GM12878 (cell line): ENCODE data around the gene DNAH17. TPM values are rescaled to one million over a fixed set of nuclear protein-coding genes. Genes with fewer than 3 reads are reported as not detected.

Experiments used
- ATAC-seq: fragments of 200-7000 bp; cut with Tn5 transposase; 3 replicates; pipeline ENCODE4 v1.9.1; 2020; ENCODE audit warnings: mild to moderate bottlenecking, moderate library complexity
- BruUV-seq: library from RNA; stranded (reverse); fragments of 400-500 nt; replicated peaks from 2 replicates; lab custom pipeline; 2021; lab: Mats Ljungman, UMichigan
- CTCF ChIA-PET: fragments of 300-600 bp; sonication (Branson Sonifier 250); formaldehyde crosslinking; extraction: SDS; loops from one replicate; lab custom pipeline; 2021; ENCODE audit warnings: inconsistent platforms; lab: Yijun Ruan, JAX
- POLR2A ChIA-PET: fragments of 350-600 bp; formaldehyde crosslinking; extraction: SDS; loops from one replicate; lab custom pipeline; 2021; ENCODE audit warnings: inconsistent platforms; lab: Charles Lee
- RAD21 ChIA-PET: fragments of 300-600 bp; sonication (Branson Sonifier 250); formaldehyde crosslinking; loops from one replicate; lab custom pipeline; 2023; ENCODE audit warnings: antibody characterized with exemption; ENCODE audit not compliant: unreplicated experiment; lab: Charles Lee
- SMC1A ChIA-PET: fragments of 300-600 bp; sonication (Branson Sonifier 250); formaldehyde crosslinking; loops from one replicate; lab custom pipeline; 2023; ENCODE audit not compliant: unreplicated experiment, uncharacterized antibody; lab: Charles Lee
- DNase-seq: peaks from one replicate; pipeline ENCODE4 v3.0.0-alpha.2; 2011; ENCODE audit warnings: low read depth, low spot score
- FAIRE-seq: peaks from 3 replicates; lab custom pipeline; 2011; peaks lifted over from hg19 to GRCh38; lab: Jason Lieb, UNC
- H2AFZ ChIP-seq: 2 replicates; pipeline ENCODE4 v1.6.0; 2011; ENCODE audit warnings: low read depth, low read length, control low read depth; ENCODE audit not compliant: control insufficient read depth
- H3K27ac ChIP-seq: 2 replicates; pipeline ENCODE4 v1.5.1; 2011; ENCODE audit warnings: control low read depth; ENCODE audit not compliant: control insufficient read depth, insufficient read depth
- H3K27me3 ChIP-seq, 2 experiments: replicated peaks in 1 of 2; 2 replicates each; pipeline versions ENCODE4 v1.6.0 to v1.6.1; 2011; ENCODE audit warnings: low read length in 1 of 2; ENCODE audit not compliant: control insufficient read depth in 2 of 2, insufficient read depth in 2 of 2
- H3K36me3 ChIP-seq, 2 experiments: 2 replicates each; pipeline ENCODE4 v1.5.1; 2011; ENCODE audit warnings: low read length in 1 of 2; ENCODE audit not compliant: control insufficient read depth in 2 of 2, insufficient read depth in 2 of 2
- H3K4me1 ChIP-seq: 2 replicates; pipeline ENCODE4 v1.6.1; 2011; ENCODE audit warnings: mild to moderate bottlenecking, low read length, moderate library complexity, mixed read lengths; ENCODE audit not compliant: control insufficient read depth, insufficient read depth
- H3K4me2 ChIP-seq: 2 replicates; pipeline ENCODE4 v1.6.0; 2011; ENCODE audit warnings: control low read depth; ENCODE audit not compliant: control insufficient read depth, insufficient read depth
- H3K4me3 ChIP-seq: fragments of 200-600 bp; sonication (generic); 2 replicates; pipeline ENCODE4 v1.5.1; 2016
- H3K79me2 ChIP-seq: 2 replicates; pipeline ENCODE4 v1.6.0; 2011; ENCODE audit warnings: low read length; ENCODE audit not compliant: control insufficient read depth, insufficient read depth
- H3K9ac ChIP-seq: 2 replicates; pipeline ENCODE4 v1.8.0; 2011; ENCODE audit warnings: low read length, control low read depth, mixed read lengths; ENCODE audit not compliant: control insufficient read depth, insufficient read depth
- H3K9me3 ChIP-seq: replicated peaks from 3 replicates; pipeline ENCODE4 v1.5.1; 2011; ENCODE audit warnings: mild to moderate bottlenecking, low read length; ENCODE audit not compliant: control insufficient read depth, insufficient read depth
- H4K20me1 ChIP-seq: 2 replicates; pipeline ENCODE4 v1.6.0; 2011; ENCODE audit not compliant: control insufficient read depth, insufficient read depth
- ETV6 ChIP-seq, 2 experiments: fragments of 450-650 bp in 1 of 2; IDR thresholded peaks in 1 of 2; conservative IDR thresholded peaks in 1 of 2; 2 replicates each; pipeline ENCODE4 v1.6.1; 2014; ENCODE audit warnings: antibody characterized with exemption in 1 of 2, borderline replicate concordance in 1 of 2, low read depth in 1 of 2, mild to moderate bottlenecking in 1 of 2, moderate library complexity in 1 of 2
- IKZF2 ChIP-seq, 2 experiments: fragments of 450-650 bp; IDR thresholded peaks; 2 replicates each; pipeline ENCODE4 v1.6.1; 2017; ENCODE audit warnings: mild to moderate bottlenecking in 2 of 2, moderate library complexity in 2 of 2
- IRF5 ChIP-seq: fragments of 450-650 bp; IDR thresholded peaks from 2 replicates; pipeline ENCODE4 v1.6.1; 2017; ENCODE audit warnings: borderline replicate concordance
- MYC ChIP-seq: IDR thresholded peaks from 2 replicates; pipeline ENCODE4 v1.6.1; 2011; ENCODE audit warnings: mild to moderate bottlenecking, low read length, moderate library complexity, inconsistent platforms; ENCODE audit not compliant: insufficient read depth, insufficient replicate concordance, insufficient read length, severe bottlenecking
- POU2F2 ChIP-seq: IDR thresholded peaks from 3 replicates; pipeline ENCODE4 v1.6.1; 2011; ENCODE audit warnings: low read depth, mild to moderate bottlenecking, low read length, borderline replicate concordance
- WGBS: methylation state at CpG from one replicate; pipeline ENCODE4 v1.1.6; 2016; ENCODE audit warnings: low lambda C conversion rate; ENCODE audit not compliant: insufficient replicate concordance, insufficient coverage; ENCODE audit errors: missing lambda C conversion rate; 5-methylcytosine and 5-hydroxymethylcytosine counted together
- in situ Hi-C: fragments of 300-500 bp; cut with MboI; formaldehyde crosslinking; loops from 9 replicates; pipeline ENCODE4 v1.14.3; 2018; ENCODE audit warnings: mixed read lengths
- intact Hi-C: fragments of 100-400 bp; cut with micrococcal nuclease; formaldehyde crosslinking; loops from one replicate; pipeline ENCODE4 v1.14.2; 2022; ENCODE audit not compliant: unreplicated experiment
- polyA plus RNA-seq, 11 experiments: library from polyadenylated mRNA; depleted of rRNA in 4 of 11; unstranded in 6 of 11; stranded (reverse) in 5 of 11; fragments of >200 nt; fragmentation: Nextera tagmentation in 4 of 11; fragmentation: Illumina TruSeq in 1 of 11; extraction: Ambion mirVana in 4 of 11; extraction: Trizol in 1 of 11; gene quantifications; 1 replicate in 1 of 11; 2 replicates in 10 of 11; pipeline versions ENCODE4 v1.2.1 to v1.2.3, GENCODE V29; 2011 to 2016; ENCODE audit warnings: inconsistent platforms in 2 of 11, missing spikeins in 2 of 11, low read depth in 1 of 11
- total RNA-seq, 4 experiments: library from RNA; depleted of rRNA in 3 of 4; stranded (reverse); fragments of >200 nt in 3 of 4; fragmentation: Illumina TruSeq in 1 of 4; extraction: Trizol in 1 of 4; gene quantifications; 2 replicates each; pipeline versions ENCODE4 v1.2.1 to v1.2.3, GENCODE V29; 2013 to 2021
- TF ChIP-seq, protein P1 (sequence below): fragments of 450-650 bp; IDR thresholded peaks from 2 replicates; pipeline ENCODE4 v1.6.1; 2017; ENCODE audit warnings: antibody characterized with exemption, mild to moderate bottlenecking, moderate library complexity

The DNAH17 gene
- total and polyA plus RNA-seq, 10 of the 15 experiments (the other 5 are each of a cell fraction or from before 2014, with no cell fraction given): 0.16 to 2.9 (median 0.56) TPM

GRCh38 chr17:78577296-78577695, at the start of gene DNAH17 (continued):
- TF ChIP-seq, protein P1, sequence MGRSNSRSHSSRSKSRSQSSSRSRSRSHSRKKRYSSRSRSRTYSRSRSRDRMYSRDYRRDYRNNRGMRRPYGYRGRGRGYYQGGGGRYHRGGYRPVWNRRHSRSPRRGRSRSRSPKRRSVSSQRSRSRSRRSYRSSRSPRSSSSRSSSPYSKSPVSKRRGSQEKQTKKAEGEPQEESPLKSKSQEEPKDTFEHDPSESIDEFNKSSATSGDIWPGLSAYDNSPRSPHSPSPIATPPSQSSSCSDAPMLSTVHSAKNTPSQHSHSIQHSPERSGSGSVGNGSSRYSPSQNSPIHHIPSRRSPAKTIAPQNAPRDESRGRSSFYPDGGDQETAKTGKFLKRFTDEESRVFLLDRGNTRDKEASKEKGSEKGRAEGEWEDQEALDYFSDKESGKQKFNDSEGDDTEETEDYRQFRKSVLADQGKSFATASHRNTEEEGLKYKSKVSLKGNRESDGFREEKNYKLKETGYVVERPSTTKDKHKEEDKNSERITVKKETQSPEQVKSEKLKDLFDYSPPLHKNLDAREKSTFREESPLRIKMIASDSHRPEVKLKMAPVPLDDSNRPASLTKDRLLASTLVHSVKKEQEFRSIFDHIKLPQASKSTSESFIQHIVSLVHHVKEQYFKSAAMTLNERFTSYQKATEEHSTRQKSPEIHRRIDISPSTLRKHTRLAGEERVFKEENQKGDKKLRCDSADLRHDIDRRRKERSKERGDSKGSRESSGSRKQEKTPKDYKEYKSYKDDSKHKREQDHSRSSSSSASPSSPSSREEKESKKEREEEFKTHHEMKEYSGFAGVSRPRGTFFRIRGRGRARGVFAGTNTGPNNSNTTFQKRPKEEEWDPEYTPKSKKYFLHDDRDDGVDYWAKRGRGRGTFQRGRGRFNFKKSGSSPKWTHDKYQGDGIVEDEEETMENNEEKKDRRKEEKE: no peak
- no peak for TF ChIP-seq IRF5
- TF ChIP-seq, all 136 proteins: peak for 0

DNA sequence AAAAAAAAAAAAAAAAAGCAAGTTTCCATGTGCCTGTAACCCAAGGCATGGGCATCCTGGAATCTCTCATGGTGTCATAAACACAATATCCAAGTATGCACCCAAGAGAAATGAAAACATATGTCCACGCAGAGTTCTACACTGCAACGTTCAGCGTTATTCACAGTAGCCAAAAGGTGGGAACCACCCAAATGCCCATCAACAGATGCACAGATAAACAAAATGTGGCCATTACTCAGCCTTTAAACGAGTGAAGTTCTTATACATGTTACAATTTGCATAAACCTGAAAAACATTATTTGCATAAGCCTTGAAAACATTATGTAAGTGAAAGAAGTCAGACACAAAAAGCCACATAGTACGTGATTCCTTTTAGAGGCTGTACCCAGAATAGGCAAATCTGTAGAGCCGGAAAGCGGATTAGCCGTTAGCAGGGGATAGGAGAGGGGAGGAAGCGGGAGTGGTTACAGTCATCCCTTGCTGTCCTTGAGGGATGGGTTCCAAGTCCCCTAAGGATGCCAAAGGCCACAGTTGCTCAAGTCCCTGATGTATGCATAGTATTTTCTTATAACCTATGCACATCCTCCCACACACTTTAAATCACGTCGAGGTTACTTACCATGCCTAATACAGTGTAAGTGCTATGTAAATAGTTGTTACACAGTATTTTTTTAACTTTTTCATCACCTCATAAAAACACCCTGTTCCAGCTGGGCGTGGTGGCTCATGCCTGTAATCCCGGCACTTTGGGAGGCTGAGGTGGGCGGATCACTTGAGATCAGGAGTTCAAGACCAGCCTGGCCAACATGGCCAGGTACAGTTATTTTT, 47.3 kb upstream of the DNAH17 start:
- no peak for TF ChIP-seq ETV6 (conservative IDR thresholded peaks at IDR 0.05 in 1 of 2, IDR thresholded peaks at IDR 0.05 in 1 of 2; ENCODE audit: borderline replicate concordance in 1 of 2, low read depth in 1 of 2)
- peak; percentile 66; the same call in 2 of the 3 replicates for TF ChIP-seq POU2F2
- no peak for TF ChIP-seq MYC
- TF ChIP-seq IKZF2 (IDR thresholded peaks at IDR 0.05): peak in 1 of 2 experiments; percentile 23; a peak in 1 of 4 replicates
- TF ChIP-seq, all 136 proteins: peak for 2
- H3K27ac ChIP-seq: no peak overlapping the region
- no peaks in the 10 kb centered on the region; the same call in 2 of the 3 replicates for H3K9me3 ChIP-seq
- ATAC-seq: no peak; the same call in 2 of the 3 replicates
- no TSS peak for BruUV-seq
- H2AFZ ChIP-seq: no peak overlapping the region
- H3K79me2 ChIP-seq: no peaks in the 10 kb centered on the region
- ChIA-PET RAD21 (no interaction called here), SMC1A (no interaction called here), POLR2A (no interaction called here), CTCF (no interaction called here)
- WGBS: 21% methylated on average over 14 of the region's 14 CpGs
- H3K4me1 ChIP-seq: no peaks in the 10 kb centered on the region; the same call in 1 of the 2 replicates
- no peak overlapping the region for H3K9ac ChIP-seq
- no peak for DNase-seq
- in situ Hi-C loops (no loop called here), intact Hi-C loops (no loop called here)
- no peaks in the 10 kb centered on the region for H3K27me3 ChIP-seq
- H3K36me3 ChIP-seq: no peaks in the 10 kb centered on the region
- no peak overlapping the region for H3K4me2 ChIP-seq
- H3K4me3 ChIP-seq: no peak overlapping the region
- FAIRE-seq: peak; percentile 35
- H4K20me1 ChIP-seq: no peaks in the 10 kb centered on the region
